Measurements from ENCODE around the gene ADAMTSL3. TPM values are rescaled to one million over a fixed set of nuclear protein-coding genes. Genes with fewer than 3 reads are reported as not detected.

ADAMTSL3 gene
- total RNA-seq, 1 donor from 2014 or later: 0.41 TPM

DNA sequence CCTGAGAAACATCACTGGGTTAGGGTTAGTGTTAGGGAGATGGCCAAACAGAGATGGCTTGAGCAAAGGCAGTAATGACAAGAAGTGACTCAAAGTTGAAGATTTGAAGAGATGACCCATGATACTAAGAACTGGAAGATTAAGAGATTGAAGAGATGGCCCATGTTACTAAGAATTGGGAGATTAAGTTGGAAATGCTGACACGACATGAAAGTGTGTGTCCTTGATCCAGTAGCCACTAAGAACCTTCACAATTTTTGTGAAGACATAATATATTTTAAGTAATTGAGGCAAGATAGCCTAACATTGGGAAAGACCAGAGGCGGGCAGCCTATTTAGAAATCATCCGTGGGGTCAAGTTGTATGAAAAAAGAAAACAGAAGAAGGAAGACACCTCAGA lies 239.4 kb downstream of the ADAMTSL3 start:
- Histone ChIP-seq H3K36me3 (no peaks in the 10 kb centered on the region), H3F3A (ENCODE audit: low read depth) (no peaks in the 10 kb centered on the region), H3K4me1 (no peaks in the 10 kb centered on the region), H3K79me2 (ENCODE audit: low read depth) (no peaks in the 10 kb centered on the region), H3K9me3 (ENCODE audit: low read depth) (no peaks in the 10 kb centered on the region), H3K27me3 (no peaks in the 10 kb centered on the region), H3K4me3 (no peak overlapping the region), H2AFZ (replicated peaks) (no peak overlapping the region), H3K27ac (no peak overlapping the region), H4K20me1 (ENCODE audit: low read depth) (no peaks in the 10 kb centered on the region), H3K9ac (no peak overlapping the region), H3K4me2 (no peak overlapping the region)
- Mint-ChIP-seq H3K36me3 (no peaks in the 10 kb centered on the region), H3K27me3 (ENCODE audit: insufficient read depth, low read depth) (no peaks in the 10 kb centered on the region), H3K4me1 (peaks cover 2% of the 10 kb centered on the region), H3K9me3 (no peaks in the 10 kb centered on the region), H3K27ac (no peak overlapping the region), H3K4me3 (no peak overlapping the region)
- DNase-seq (ENCODE audit: low spot score): no peak
- TF ChIP-seq EZH2phosphoT487 (IDR thresholded peaks at IDR 0.05): no peak

DNA sequence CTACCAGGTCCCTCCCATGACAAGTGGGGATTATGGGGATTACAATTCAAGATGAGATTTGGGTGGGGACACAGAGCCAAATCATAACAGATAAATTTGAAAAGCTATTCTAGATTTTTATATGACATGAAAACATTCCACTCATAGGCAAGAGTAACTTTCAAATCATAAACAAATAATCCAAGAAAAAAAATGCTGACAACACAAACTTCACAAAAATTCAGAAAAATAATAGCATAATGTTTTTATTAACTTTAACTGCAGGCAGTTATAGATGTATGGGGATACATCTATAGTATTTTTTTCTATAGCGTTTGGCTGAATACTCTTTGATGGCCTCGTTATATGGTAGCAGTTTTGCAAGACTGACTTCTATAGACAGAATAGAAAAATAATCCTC lies 243.1 kb downstream of the ADAMTSL3 start:
- TF ChIP-seq CTCF (IDR thresholded peaks at IDR 0.05) (no peak), EZH2 (IDR thresholded peaks at IDR 0.05) (no peak), EZH2phosphoT487 (IDR thresholded peaks at IDR 0.05) (no peak)

DNA sequence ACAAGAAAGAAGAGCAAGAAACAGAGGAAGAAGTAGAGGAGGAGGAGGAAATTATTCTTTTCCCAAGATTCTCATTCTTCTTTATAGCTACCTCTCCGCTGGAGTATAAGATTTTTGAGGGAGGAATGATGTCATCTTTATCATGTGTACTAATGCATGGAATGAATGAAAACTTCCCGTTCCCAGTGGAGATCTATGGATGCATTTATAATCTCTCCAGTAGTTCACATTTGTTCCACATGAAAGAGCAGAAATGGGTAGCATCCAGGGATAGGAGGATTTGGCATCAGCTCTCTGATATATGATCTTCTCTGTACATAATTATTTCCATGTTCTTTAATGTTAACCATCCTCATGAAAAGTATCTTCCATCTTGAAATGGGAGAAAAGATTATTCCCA lies 244.4 kb downstream of the ADAMTSL3 start:
- no peaks in the 10 kb centered on the region for H3K9me3 ChIP-seq (ENCODE audit: low read depth)
- H3K27ac ChIP-seq: no peak overlapping the region
- H3K9ac ChIP-seq: no peak overlapping the region
- no peaks in the 10 kb centered on the region for H3K36me3 ChIP-seq
- no peak overlapping the region for H3K4me3 ChIP-seq
- H3K27me3 Mint-ChIP-seq (ENCODE audit: insufficient read depth, low read depth): peaks cover 4% of the 10 kb centered on the region
- no peak for DNase-seq (ENCODE audit: low spot score)
- no peak overlapping the region for H3K4me2 ChIP-seq
- H3K27ac Mint-ChIP-seq: no peak overlapping the region
- H3K4me1 ChIP-seq: no peaks in the 10 kb centered on the region
- H4K20me1 ChIP-seq (ENCODE audit: low read depth): no peaks in the 10 kb centered on the region
- H3K4me3 Mint-ChIP-seq: no peak overlapping the region
- no peaks in the 10 kb centered on the region for H3F3A ChIP-seq (ENCODE audit: low read depth)
- H2AFZ ChIP-seq (replicated peaks): no peak overlapping the region
- no peaks in the 10 kb centered on the region for H3K36me3 Mint-ChIP-seq
- no peaks in the 10 kb centered on the region for H3K4me1 Mint-ChIP-seq
- no peaks in the 10 kb centered on the region for H3K9me3 Mint-ChIP-seq
- H3K27me3 ChIP-seq: no peaks in the 10 kb centered on the region
- no peak for TF ChIP-seq CTCF (IDR thresholded peaks at IDR 0.05)
- no peak for TF ChIP-seq EZH2 (IDR thresholded peaks at IDR 0.05)
- no peak for TF ChIP-seq EZH2phosphoT487 (IDR thresholded peaks at IDR 0.05)
- no peaks in the 10 kb centered on the region for H3K79me2 ChIP-seq (ENCODE audit: low read depth)

More for the DNA sequence above, 243.1 kb downstream of the ADAMTSL3 start:
- Histone ChIP-seq H3K4me2 (no peak overlapping the region), H3K9me3 (ENCODE audit: low read depth) (no peaks in the 10 kb centered on the region), H3K36me3 (no peaks in the 10 kb centered on the region), H3K79me2 (ENCODE audit: low read depth) (no peaks in the 10 kb centered on the region), H3K27me3 (no peaks in the 10 kb centered on the region), H3K27ac (no peak overlapping the region), H4K20me1 (ENCODE audit: low read depth) (no peaks in the 10 kb centered on the region), H3K4me3 (no peak overlapping the region), H3F3A (ENCODE audit: low read depth) (no peaks in the 10 kb centered on the region), H2AFZ (replicated peaks) (no peak overlapping the region), H3K9ac (no peak overlapping the region), H3K4me1 (no peaks in the 10 kb centered on the region)
- Mint-ChIP-seq H3K4me1 (no peaks in the 10 kb centered on the region), H3K4me3 (no peak overlapping the region), H3K27me3 (ENCODE audit: insufficient read depth, low read depth) (no peaks in the 10 kb centered on the region), H3K9me3 (no peaks in the 10 kb centered on the region), H3K36me3 (no peaks in the 10 kb centered on the region), H3K27ac (no peak overlapping the region)
- no peak for DNase-seq (ENCODE audit: low spot score)

GRCh38 chr15:83899670-83900069 lies 245.7 kb downstream of the ADAMTSL3 start:
- no peak overlapping the region for H3K4me3 ChIP-seq
- DNase-seq (ENCODE audit: low spot score): no peak
- H3K27me3 ChIP-seq: no peaks in the 10 kb centered on the region
- H3K4me3 Mint-ChIP-seq: no peak overlapping the region
- no peak overlapping the region for H3K4me2 ChIP-seq
- no peaks in the 10 kb centered on the region for H3K9me3 Mint-ChIP-seq
- no peaks in the 10 kb centered on the region for H4K20me1 ChIP-seq (ENCODE audit: low read depth)
- no peaks in the 10 kb centered on the region for H3K4me1 ChIP-seq
- no peaks in the 10 kb centered on the region for H3K79me2 ChIP-seq (ENCODE audit: low read depth)
- no peaks in the 10 kb centered on the region for H3K36me3 Mint-ChIP-seq
- H3F3A ChIP-seq (ENCODE audit: low read depth): no peaks in the 10 kb centered on the region
- no peak overlapping the region for H3K27ac Mint-ChIP-seq
- no peaks in the 10 kb centered on the region for H3K4me1 Mint-ChIP-seq
- no peaks in the 10 kb centered on the region for H3K9me3 ChIP-seq (ENCODE audit: low read depth)
- no peaks in the 10 kb centered on the region for H3K36me3 ChIP-seq
- H3K27me3 Mint-ChIP-seq (ENCODE audit: insufficient read depth, low read depth): peaks cover 4% of the 10 kb centered on the region
- no peak overlapping the region for H3K27ac ChIP-seq
- no peak overlapping the region for H2AFZ ChIP-seq (replicated peaks)
- H3K9ac ChIP-seq: no peak overlapping the region
- no peak for TF ChIP-seq EZH2phosphoT487 (IDR thresholded peaks at IDR 0.05)
- TF ChIP-seq CTCF (IDR thresholded peaks at IDR 0.05): no peak
- TF ChIP-seq EZH2 (IDR thresholded peaks at IDR 0.05): no peak
